Gastrocnemius medialis (tissue), 4 donors: ENCODE measurements around the gene SETBP1.

Source experiments
- POLR2A ChIP-seq, 2 donors: fragments of 450-650 bp; IDR thresholded peaks; one replicate each; pipeline ENCODE4 v1.6.1; 2017; ENCODE audit warnings: antibody characterized with exemption in 2 of 2, mild to moderate bottlenecking in 2 of 2, moderate library complexity in 2 of 2
- TF ChIP-seq, protein P1 (sequence below), 5 experiments: fragments of 450-650 bp in 3 of 5; fragments of 200-600 bp in 2 of 5; sonication (generic) in 2 of 5; IDR thresholded peaks in 4 of 5; conservative IDR thresholded peaks in 1 of 5; 1 replicate in 4 of 5; 2 replicates in 1 of 5; pipeline ENCODE4 v1.5.1; 2016 to 2019; ENCODE audit warnings: antibody characterized with exemption in 5 of 5, mild to moderate bottlenecking in 3 of 5, moderate library complexity in 3 of 5

DNA sequence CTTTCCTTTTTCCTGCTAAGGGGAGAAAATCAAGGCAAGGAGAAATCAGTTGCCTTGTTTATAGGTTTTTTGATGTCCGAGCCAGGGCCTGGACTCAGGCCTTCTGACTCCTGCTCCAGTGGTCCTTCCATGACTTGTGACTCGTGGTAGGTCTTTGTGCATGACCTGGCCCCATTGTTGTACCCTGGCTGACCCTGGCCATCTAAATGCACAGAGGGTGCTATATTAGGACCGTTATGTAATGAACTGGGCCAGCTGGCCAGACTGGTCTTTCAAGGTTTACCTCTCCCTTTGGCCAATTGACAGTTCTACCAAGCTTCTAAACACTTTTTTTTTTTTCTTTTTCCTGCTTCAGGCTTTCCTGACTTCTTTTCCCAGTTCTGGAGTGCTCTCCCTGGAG is 81.1 kb downstream of the SETBP1 start:
- TF ChIP-seq, protein P1, sequence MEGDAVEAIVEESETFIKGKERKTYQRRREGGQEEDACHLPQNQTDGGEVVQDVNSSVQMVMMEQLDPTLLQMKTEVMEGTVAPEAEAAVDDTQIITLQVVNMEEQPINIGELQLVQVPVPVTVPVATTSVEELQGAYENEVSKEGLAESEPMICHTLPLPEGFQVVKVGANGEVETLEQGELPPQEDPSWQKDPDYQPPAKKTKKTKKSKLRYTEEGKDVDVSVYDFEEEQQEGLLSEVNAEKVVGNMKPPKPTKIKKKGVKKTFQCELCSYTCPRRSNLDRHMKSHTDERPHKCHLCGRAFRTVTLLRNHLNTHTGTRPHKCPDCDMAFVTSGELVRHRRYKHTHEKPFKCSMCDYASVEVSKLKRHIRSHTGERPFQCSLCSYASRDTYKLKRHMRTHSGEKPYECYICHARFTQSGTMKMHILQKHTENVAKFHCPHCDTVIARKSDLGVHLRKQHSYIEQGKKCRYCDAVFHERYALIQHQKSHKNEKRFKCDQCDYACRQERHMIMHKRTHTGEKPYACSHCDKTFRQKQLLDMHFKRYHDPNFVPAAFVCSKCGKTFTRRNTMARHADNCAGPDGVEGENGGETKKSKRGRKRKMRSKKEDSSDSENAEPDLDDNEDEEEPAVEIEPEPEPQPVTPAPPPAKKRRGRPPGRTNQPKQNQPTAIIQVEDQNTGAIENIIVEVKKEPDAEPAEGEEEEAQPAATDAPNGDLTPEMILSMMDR (IDR thresholded peaks at IDR 0.05 in 4 of 5, conservative IDR thresholded peaks at IDR 0.05 in 1 of 5) = no peak
- no peak for TF ChIP-seq POLR2A (IDR thresholded peaks at IDR 0.05)
